ENCODE measurements around the gene PSEN1.

DNA sequence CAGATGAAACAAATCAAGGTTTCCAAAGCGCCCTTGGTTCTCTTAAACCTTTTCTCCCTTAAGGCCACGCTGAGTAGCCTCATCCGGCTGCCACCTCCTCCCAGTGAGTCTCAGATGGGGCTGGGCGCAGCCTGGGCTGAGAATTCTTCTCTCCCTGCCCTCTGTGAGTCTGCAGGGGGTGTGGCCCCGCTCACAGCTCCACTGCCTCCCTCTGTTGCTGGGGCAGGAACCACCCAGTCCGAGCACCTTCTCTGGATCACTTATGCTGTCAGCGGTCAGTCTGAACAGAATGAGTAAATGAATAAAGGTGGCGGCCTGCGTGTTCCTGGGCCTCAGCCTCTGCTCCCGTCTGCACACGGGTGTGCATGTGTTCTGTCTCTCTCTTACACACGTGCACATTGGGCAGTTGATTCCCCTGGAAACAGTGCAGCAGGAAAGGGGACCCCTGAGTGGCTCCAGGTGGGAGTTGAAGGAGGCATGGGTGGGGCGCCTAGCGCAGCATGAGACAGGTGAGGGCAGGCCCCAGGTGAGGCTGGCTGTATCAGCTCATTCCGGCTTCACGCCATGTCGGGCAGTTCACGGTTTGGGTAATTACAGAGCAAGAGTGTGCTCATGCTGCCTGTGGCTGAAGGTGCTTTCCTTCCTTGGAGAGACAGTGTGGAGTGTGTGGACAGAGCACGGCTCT lies 105.3 kb downstream of the PSEN1 start:
- TF ChIP-seq POLR2AphosphoS5 (IDR thresholded peaks at IDR 0.05; ENCODE audit: low read depth, low read length), result no peak
- TF ChIP-seq CTCF (IDR thresholded peaks at IDR 0.05), result no peak
- TF ChIP-seq TCF7L2 (IDR thresholded peaks at IDR 0.05; ENCODE audit: low read depth, low read length), result no peak
- no peak for TF ChIP-seq SIN3A (IDR thresholded peaks at IDR 0.05; ENCODE audit: borderline replicate concordance, insufficient read depth, low read depth, low read length)
- TF ChIP-seq, protein P1, sequence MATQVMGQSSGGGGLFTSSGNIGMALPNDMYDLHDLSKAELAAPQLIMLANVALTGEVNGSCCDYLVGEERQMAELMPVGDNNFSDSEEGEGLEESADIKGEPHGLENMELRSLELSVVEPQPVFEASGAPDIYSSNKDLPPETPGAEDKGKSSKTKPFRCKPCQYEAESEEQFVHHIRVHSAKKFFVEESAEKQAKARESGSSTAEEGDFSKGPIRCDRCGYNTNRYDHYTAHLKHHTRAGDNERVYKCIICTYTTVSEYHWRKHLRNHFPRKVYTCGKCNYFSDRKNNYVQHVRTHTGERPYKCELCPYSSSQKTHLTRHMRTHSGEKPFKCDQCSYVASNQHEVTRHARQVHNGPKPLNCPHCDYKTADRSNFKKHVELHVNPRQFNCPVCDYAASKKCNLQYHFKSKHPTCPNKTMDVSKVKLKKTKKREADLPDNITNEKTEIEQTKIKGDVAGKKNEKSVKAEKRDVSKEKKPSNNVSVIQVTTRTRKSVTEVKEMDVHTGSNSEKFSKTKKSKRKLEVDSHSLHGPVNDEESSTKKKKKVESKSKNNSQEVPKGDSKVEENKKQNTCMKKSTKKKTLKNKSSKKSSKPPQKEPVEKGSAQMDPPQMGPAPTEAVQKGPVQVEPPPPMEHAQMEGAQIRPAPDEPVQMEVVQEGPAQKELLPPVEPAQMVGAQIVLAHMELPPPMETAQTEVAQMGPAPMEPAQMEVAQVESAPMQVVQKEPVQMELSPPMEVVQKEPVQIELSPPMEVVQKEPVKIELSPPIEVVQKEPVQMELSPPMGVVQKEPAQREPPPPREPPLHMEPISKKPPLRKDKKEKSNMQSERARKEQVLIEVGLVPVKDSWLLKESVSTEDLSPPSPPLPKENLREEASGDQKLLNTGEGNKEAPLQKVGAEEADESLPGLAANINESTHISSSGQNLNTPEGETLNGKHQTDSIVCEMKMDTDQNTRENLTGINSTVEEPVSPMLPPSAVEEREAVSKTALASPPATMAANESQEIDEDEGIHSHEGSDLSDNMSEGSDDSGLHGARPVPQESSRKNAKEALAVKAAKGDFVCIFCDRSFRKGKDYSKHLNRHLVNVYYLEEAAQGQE (IDR thresholded peaks at IDR 0.05; ENCODE audit: insufficient read depth in 1 of 2, low read depth in 2 of 2, low read length in 1 of 2), result no peak

Data from Panc1 (cell line).